ENCODE data around the gene ZBTB46. TPM values are rescaled to one million over a fixed set of nuclear protein-coding genes. Genes with fewer than 3 reads are reported as not detected.
A peak's percentile ranks its signal among the peaks of the same experiment; 100 is the strongest.

ZBTB46 gene
- total RNA-seq, 6 experiments from 2014 or later: 1.2 to 4.2 (median 2.4) TPM

DNA sequence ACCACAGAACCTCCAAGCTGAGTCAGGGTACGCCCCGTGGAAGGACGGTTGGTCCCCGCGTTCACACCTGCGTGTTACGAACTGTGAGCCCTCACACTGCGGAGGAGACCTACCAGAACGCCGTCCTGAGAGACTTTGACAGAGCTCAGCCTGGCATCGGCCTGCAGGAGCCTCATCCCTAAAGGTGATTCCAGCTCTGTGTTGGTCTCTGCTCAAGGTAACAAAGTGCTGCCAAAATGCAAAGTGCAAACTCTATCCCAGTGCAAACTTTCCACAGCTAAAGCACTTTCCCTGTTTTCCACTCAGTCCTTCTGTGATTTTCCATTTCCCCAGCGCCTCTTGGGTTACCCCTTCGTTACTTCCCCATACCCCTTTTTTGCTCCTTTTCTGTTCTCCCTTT is 8.6 kb upstream of the ZBTB46 start:
- Histone ChIP-seq H3K27me3 (no peaks in the 10 kb centered on the region), H3K9me3 (no peaks in the 10 kb centered on the region), H3K4me3 (no peak overlapping the region), H3K36me3 (no peaks in the 10 kb centered on the region), H3K4me1 (no peaks in the 10 kb centered on the region), H3K27ac (no peak overlapping the region)
- intact Hi-C loops (cut with DNase I): no loop called here
- 84% methylated on average over 10 of the region's 13 CpGs for WGBS (ENCODE audit: insufficient coverage, low coverage, low lambda C conversion rate, missing lambda C conversion rate)
- ATAC-seq (no peak), DNase-seq (no peak)
- TF ChIP-seq POLR2A (IDR thresholded peaks at IDR 0.05): no peak
- TF ChIP-seq, protein P1, sequence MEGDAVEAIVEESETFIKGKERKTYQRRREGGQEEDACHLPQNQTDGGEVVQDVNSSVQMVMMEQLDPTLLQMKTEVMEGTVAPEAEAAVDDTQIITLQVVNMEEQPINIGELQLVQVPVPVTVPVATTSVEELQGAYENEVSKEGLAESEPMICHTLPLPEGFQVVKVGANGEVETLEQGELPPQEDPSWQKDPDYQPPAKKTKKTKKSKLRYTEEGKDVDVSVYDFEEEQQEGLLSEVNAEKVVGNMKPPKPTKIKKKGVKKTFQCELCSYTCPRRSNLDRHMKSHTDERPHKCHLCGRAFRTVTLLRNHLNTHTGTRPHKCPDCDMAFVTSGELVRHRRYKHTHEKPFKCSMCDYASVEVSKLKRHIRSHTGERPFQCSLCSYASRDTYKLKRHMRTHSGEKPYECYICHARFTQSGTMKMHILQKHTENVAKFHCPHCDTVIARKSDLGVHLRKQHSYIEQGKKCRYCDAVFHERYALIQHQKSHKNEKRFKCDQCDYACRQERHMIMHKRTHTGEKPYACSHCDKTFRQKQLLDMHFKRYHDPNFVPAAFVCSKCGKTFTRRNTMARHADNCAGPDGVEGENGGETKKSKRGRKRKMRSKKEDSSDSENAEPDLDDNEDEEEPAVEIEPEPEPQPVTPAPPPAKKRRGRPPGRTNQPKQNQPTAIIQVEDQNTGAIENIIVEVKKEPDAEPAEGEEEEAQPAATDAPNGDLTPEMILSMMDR (IDR thresholded peaks at IDR 0.05): no peak

DNA sequence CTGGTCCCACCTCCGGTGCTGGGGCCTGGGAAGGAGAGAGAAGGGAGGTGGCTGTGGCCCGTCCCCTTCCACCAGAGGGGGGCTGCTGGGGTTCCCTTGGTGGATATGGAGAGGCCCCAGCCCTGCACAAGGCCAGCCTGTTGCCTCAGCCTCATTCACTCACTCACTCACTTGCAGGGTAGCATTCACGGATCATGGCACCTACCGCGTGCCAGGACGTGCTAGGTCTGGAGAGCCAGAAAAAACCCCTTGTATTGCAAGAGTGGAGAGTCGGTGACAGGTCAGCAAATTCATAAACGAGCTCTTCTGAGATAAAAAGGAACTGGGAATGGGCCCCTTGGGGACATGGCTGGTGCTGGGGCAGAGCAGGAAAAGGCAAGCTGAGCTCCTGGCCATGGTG is 6.4 kb upstream of the ZBTB46 start:
- Histone ChIP-seq H3K4me1 (no peaks in the 10 kb centered on the region), H3K9me3 (no peaks in the 10 kb centered on the region), H3K36me3 (no peaks in the 10 kb centered on the region), H3K27me3 (no peaks in the 10 kb centered on the region), H3K27ac (no peak overlapping the region), H3K4me3 (no peak overlapping the region)
- ATAC-seq: peak in 1 of 4 donors; percentile 18
- WGBS (ENCODE audit: insufficient coverage, low coverage, low lambda C conversion rate, missing lambda C conversion rate): 42% methylated on average over 2 of the region's 8 CpGs
- DNase-seq: no peak
- intact Hi-C loops (cut with DNase I): no loop called here
- TF ChIP-seq, protein P1 (IDR thresholded peaks at IDR 0.05): no peak

DNA sequence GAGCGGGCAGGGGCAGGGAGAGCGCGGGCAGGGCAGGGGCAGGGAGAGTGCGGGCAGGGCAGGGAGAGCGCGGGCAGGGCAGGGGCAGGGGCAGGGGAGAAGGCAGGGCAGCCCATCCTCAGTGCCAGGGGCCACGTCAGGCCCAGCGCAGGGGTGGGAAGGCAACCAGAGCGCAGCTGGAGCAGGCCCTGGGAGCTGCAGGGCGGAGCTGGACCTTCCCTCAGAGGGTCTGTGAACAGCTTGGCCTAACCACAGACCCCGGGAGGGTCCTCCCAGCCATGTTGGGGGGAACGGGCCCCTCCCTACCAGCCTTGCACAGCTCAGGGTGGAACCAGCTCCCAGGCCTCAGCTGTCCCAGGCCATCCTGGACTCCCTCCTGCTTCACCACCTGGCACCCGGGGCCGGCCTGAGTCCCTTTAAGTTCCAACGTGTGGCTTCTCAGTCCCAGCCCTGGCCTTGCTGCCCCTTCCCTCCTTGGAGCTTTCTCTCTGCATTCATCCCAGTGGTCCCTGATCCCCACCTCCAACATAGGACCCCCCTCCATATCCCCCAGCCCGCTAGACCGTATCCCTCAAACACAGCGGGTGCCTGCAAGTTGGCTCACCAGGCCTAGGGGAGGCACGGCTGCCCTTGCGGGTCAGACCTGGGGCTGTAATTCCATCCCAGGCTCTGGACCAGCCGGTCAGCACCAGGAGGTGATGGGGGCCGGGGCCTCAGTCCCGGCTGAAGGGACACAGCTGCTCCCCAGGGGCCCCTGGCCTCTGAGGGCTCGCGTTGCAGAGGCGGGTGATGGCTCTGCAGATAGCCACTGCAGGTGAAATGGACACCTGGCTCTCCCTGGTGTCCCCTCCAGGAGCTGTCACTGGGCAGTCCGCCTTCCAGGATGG is 5.6 kb upstream of the ZBTB46 start:
- no peak for TF ChIP-seq POLR2A (IDR thresholded peaks at IDR 0.05)
- TF ChIP-seq, protein P1 (IDR thresholded peaks at IDR 0.05): no peak
- no peaks in the 10 kb centered on the region for H3K27me3 ChIP-seq
- no peak for DNase-seq
- intact Hi-C loops (cut with DNase I): no loop called here
- no peak overlapping the region for H3K27ac ChIP-seq
- no peaks in the 10 kb centered on the region for H3K36me3 ChIP-seq
- WGBS (ENCODE audit: insufficient coverage, low coverage, low lambda C conversion rate, missing lambda C conversion rate): 93% methylated on average over 6 of the region's 27 CpGs
- no peaks in the 10 kb centered on the region for H3K4me1 ChIP-seq
- no peak for ATAC-seq
- H3K9me3 ChIP-seq: no peaks in the 10 kb centered on the region
- no peak overlapping the region for H3K4me3 ChIP-seq

DNA sequence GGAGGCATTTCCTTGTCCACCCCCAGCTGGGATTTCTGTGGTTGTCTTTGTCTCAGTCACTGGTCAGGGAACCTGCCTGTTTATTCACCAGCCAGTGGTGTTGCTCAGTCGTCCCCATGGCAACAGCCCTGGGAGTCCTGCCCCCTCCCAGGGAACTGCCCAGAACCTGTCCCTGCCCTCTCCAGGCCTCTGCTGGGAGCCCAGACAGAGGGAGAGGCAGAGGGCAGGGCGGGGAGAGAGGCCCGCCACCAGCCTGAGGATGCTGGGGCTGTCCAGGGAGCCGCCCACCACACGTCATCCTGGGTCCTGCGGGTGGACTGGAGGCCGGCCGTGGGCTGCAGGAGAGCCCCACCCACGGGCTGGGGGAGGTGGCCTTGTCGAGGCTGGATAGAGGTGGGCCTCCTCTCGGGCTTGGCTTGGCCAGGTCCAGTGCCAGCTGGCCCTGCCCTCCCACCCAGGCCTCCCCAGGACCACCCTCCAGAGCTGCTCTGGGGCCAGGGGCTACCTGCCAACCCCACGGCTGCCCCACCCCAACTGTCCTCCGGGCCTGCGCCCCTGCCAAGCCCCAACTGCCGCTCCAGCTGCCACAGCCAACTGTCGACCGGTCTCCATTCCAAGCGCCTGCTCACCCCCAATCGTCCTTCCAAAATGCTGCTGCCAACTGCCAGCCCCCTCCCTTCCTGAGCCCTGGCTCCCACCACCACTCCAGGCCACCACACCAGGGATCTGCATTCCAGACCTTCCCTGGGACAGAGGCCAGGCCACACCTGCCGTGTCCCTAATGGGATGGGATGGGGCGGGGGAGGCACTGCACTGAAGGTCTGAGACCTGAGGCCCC is 4.2 kb upstream of the ZBTB46 start:
- WGBS (ENCODE audit: insufficient coverage, low coverage, low lambda C conversion rate, missing lambda C conversion rate): 75% methylated on average over 8 of the region's 21 CpGs
- DNase-seq (peak; percentile 77 to 84 (median 82)), ATAC-seq (peak; percentile 65 to 76 (median 74))
- H3K27ac ChIP-seq: no peak overlapping the region
- no peak overlapping the region for H3K4me3 ChIP-seq
- H3K4me1 ChIP-seq: no peaks in the 10 kb centered on the region
- no peak for TF ChIP-seq POLR2A (IDR thresholded peaks at IDR 0.05)
- TF ChIP-seq, protein P1 (IDR thresholded peaks at IDR 0.05): no peak
- H3K9me3 ChIP-seq: no peaks in the 10 kb centered on the region
- H3K36me3 ChIP-seq: no peaks in the 10 kb centered on the region
- intact Hi-C loops (cut with DNase I): no loop called here
- no peaks in the 10 kb centered on the region for H3K27me3 ChIP-seq
